SIG-M5 treated with dmso at 0.1 percent for 504 hours (cell line): Measurements from ENCODE around the gene NMUR1.

ENCODE experiments used
- DNase-seq: peaks from one replicate; lab custom pipeline; 2025; ENCODE audit not compliant: unreplicated experiment; lab: John Stamatoyannopoulos, UW

Gene NMUR1

GRCh38 chr2:231526341-231527090 lies 3.7 kb downstream of the NMUR1 start:
- DNase-seq: no peak

GRCh38 chr2:231525248-231526163 lies 4.7 kb downstream of the NMUR1 start:
- DNase-seq: no peak

- no peak for DNase-seq
Observed at GRCh38 chr2:231524477-231525247, 5.6 kb downstream of the NMUR1 start.

GRCh38 chr2:231523451-231524285 lies 6.6 kb downstream of the NMUR1 start:
- DNase-seq: no peak

GRCh38 chr2:231522418-231523180 lies 7.6 kb downstream of the NMUR1 start:
- DNase-seq: no peak

- peak; percentile 12 for DNase-seq
Observed at GRCh38 chr2:231521443-231521842, 8.8 kb downstream of the NMUR1 start.

- no peak for DNase-seq
Observed at GRCh38 chr2:231519975-231520555, 10.2 kb downstream of the NMUR1 start.

- no peak for DNase-seq
Observed at GRCh38 chr2:231518771-231519170, 11.5 kb downstream of the NMUR1 start.

DNA sequence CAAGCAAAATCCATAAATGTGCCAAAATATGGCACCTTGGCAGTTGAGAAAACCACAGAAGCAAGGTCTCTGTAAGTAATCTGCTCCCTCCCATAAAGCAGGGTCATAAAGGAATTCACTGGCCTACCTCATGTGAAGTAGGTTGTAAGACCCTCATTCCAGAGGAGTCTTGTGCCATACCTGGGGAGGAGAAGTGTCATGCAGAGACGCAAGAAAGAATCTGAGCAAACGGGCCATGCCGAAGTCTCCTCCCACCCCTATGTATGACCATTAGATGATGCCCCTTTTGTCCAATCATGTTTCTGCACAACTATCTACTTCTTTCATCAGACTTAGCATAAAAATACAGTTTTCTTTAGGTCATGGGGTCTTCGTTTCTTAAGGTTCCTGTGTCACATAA lies 14.6 kb downstream of the NMUR1 start:
- DNase-seq: no peak

- DNase-seq: peak; percentile 19
Observed at GRCh38 chr2:231514951-231515297, 15.3 kb downstream of the NMUR1 start.

GRCh38 chr2:231514225-231514950 lies 15.9 kb downstream of the NMUR1 start:
- DNase-seq: peak; percentile 97

DNA sequence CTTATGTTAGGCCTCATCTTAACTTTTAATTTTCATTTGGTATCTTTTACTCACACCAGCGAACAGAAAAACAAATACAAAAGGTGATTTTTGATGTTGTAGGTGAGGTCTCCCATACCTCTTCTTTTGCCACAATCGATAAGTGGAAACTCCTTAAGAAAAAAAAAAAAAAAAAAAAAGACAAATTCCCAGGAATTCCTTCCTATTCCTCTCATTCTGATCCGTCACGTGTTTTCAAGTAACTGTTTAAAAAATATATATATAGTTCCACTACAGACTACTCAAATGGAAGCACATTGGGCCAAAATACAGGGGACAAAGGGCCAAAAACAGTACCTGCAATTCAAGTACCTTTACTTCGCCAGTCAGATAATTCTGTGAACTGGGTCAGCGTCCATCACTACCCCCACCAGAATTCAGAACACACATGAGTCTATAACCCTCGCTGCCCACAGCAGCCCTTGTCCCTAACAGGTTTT lies 16.5 kb downstream of the NMUR1 start:
- no peak for DNase-seq

DNA sequence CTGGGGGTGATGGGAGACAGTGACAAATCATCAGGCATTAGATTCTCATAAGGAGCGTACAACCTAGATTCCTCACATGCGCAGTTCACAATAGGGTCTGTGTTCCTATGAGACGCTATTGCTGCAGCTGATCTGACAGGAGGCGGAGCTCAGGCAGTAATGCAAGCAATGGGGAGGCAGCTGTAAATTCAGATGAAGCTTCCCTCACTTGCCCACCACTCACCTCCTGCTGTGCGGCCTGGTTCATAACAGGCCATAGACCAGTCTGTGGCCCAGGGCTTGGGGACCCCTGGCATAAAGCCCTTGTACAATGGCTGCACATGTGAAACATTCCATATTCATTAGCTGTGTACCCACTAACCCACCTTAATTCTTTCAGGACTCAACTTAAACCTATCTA lies 18.0 kb downstream of the NMUR1 start:
- no peak for DNase-seq

GRCh38 chr2:231503766-231504165 lies 26.5 kb downstream of the NMUR1 start:
- no peak for DNase-seq

- DNase-seq: no peak
Observed at GRCh38 chr2:231502596-231502995, 27.6 kb downstream of the NMUR1 start.

GRCh38 chr2:231497651-231498050 lies 32.6 kb downstream of the NMUR1 start:
- DNase-seq: no peak

- no peak for DNase-seq
Observed at GRCh38 chr2:231494669-231495068, 35.6 kb downstream of the NMUR1 start.

DNA sequence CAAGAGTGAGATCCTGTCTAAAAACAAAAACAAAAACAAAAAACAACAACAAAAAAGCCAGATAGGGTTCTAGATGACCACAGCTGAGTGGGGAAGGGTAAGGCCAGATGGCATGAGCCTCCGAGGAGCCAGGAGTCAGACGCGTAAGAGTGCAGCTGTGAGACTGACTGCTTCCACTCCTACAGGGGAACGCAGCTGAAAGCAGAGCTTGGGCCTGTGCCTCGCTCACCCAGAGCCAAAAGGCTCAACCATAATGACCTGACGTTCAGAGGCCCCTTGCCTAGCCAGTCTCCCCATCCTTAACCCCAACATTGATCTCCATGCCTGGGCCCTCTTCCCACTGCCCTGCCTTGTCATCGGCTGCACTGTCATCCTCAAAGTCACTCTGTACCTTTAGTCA lies 39.4 kb downstream of the NMUR1 start:
- no peak for DNase-seq

- no peak for DNase-seq
Observed at GRCh38 chr2:231489990-231490389, 40.3 kb downstream of the NMUR1 start.
